DND-41 (cell line): Measurements from ENCODE around the gene TMEM186.

Source experiments
- ATAC-seq: fragments of 200-7000 bp; cut with Tn5 transposase; 3 replicates; pipeline ENCODE4 v1.9.1; 2021; ENCODE audit warnings: low read depth; ENCODE audit not compliant: insufficient read depth
- DNase-seq: peaks from one replicate; pipeline ENCODE4 v3.0.0-alpha.2; 2020
- H2AFZ ChIP-seq: 2 replicates; pipeline ENCODE4 v1.6.0; 2012; ENCODE audit warnings: low read depth, low read length
- H3K27ac ChIP-seq: 2 replicates; pipeline ENCODE4 v1.5.1; 2012; ENCODE audit warnings: low read length, inconsistent platforms
- H3K27me3 ChIP-seq: fragments of 200-600 bp; sonication (generic); 2 replicates; pipeline ENCODE4 v1.6.0; 2012; ENCODE audit warnings: low read length, mild to moderate bottlenecking, inconsistent platforms; ENCODE audit not compliant: insufficient read depth, poor library complexity
- H3K36me3 ChIP-seq: 2 replicates; pipeline ENCODE4 v1.5.1; 2012; ENCODE audit warnings: low read length, inconsistent platforms; ENCODE audit not compliant: insufficient read depth
- H3K4me1 ChIP-seq: 2 replicates; pipeline ENCODE4 v1.5.1; 2012; ENCODE audit warnings: mild to moderate bottlenecking, low read length; ENCODE audit not compliant: insufficient read depth
- H3K4me2 ChIP-seq: 2 replicates; pipeline ENCODE4 v1.6.0; 2012; ENCODE audit warnings: mild to moderate bottlenecking, moderate library complexity, low read length, inconsistent platforms; ENCODE audit not compliant: insufficient read depth
- H3K4me3 ChIP-seq, 2 experiments: fragments of 200-600 bp in 1 of 2; shearing (Covaris generic) in 1 of 2; 2 replicates each; pipeline ENCODE4 v1.5.1; 2012 to 2016; ENCODE audit warnings: inconsistent platforms in 2 of 2, low read length in 2 of 2, mild to moderate bottlenecking in 2 of 2, low read depth in 1 of 2, moderate library complexity in 1 of 2
- H3K79me2 ChIP-seq: 2 replicates; pipeline ENCODE4 v1.6.0; 2012; ENCODE audit warnings: low read length, inconsistent platforms; ENCODE audit not compliant: insufficient read depth
- H3K9ac ChIP-seq: 2 replicates; pipeline ENCODE4 v1.6.0; 2012; ENCODE audit warnings: low read depth, mild to moderate bottlenecking, inconsistent platforms, low read length, moderate library complexity
- H3K9me3 ChIP-seq: 2 replicates; pipeline ENCODE4 v1.5.1; 2012; ENCODE audit warnings: low read length, moderate library complexity, mild to moderate bottlenecking, inconsistent platforms; ENCODE audit not compliant: insufficient read depth, severe bottlenecking
- H4K20me1 ChIP-seq: 2 replicates; pipeline ENCODE4 v1.6.0; 2012; ENCODE audit warnings: low read length; ENCODE audit not compliant: insufficient read depth
- CTCF ChIP-seq: IDR thresholded peaks from 2 replicates; pipeline ENCODE4 v1.5.1; 2012; ENCODE audit warnings: borderline replicate concordance, low read length, moderate library complexity, mild to moderate bottlenecking; ENCODE audit not compliant: poor library complexity, severe bottlenecking; ENCODE audit errors: extremely low read depth
- EZH2 ChIP-seq: IDR thresholded peaks from 3 replicates; pipeline ENCODE4 v1.6.1; 2012; ENCODE audit warnings: borderline replicate concordance, low read depth, mild to moderate bottlenecking, moderate library complexity, low read length, inconsistent platforms; ENCODE audit not compliant: severe bottlenecking

Gene TMEM186

GRCh38 chr16:8782673-8783072 lies 14.8 kb downstream of the TMEM186 start:
- no peaks in the 10 kb centered on the region for H3K9me3 ChIP-seq
- no peaks in the 10 kb centered on the region for H3K27me3 ChIP-seq
- H3K27ac ChIP-seq = no peak overlapping the region
- DNase-seq (no peak), ATAC-seq (no peak)
- H3K36me3 ChIP-seq = no peaks in the 10 kb centered on the region
- no peaks in the 10 kb centered on the region for H4K20me1 ChIP-seq
- H3K4me3 ChIP-seq = no peak overlapping the region
- no peak overlapping the region for H3K4me2 ChIP-seq
- H3K4me1 ChIP-seq = no peaks in the 10 kb centered on the region
- TF ChIP-seq EZH2 (no peak), CTCF (no peak)
- no peak overlapping the region for H3K9ac ChIP-seq
- H2AFZ ChIP-seq = no peak overlapping the region
- H3K79me2 ChIP-seq = no peaks in the 10 kb centered on the region

DNA sequence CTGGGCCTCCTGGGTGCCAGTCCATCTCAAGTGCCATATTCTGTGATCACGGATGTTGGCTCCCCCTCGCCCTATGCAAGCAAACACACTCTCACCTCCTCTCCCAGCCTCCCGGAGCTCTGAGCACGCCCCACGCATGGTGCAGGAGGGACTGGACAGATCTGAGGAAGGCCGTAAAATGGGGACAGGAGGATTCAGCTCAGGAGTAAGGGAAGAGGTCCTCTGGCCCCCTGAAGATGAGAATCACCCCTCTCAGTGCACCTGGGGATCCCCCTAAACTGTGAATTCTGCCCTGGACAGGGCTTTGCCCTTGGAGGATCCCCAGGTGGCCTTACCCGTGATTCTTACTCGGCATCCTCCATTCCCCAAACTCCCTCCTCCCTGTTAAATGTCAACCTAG lies 15.6 kb downstream of the TMEM186 start:
- DNase-seq (no peak), ATAC-seq (no peak)
- Histone ChIP-seq H3K36me3 (no peaks in the 10 kb centered on the region), H3K27me3 (no peaks in the 10 kb centered on the region), H3K27ac (no peak overlapping the region), H4K20me1 (no peaks in the 10 kb centered on the region), H3K4me3 (no peak overlapping the region), H3K9ac (no peak overlapping the region), H3K4me2 (no peak overlapping the region), H3K9me3 (no peaks in the 10 kb centered on the region), H2AFZ (no peak overlapping the region), H3K4me1 (no peaks in the 10 kb centered on the region), H3K79me2 (no peaks in the 10 kb centered on the region)
- TF ChIP-seq CTCF (no peak), EZH2 (no peak)

DNA sequence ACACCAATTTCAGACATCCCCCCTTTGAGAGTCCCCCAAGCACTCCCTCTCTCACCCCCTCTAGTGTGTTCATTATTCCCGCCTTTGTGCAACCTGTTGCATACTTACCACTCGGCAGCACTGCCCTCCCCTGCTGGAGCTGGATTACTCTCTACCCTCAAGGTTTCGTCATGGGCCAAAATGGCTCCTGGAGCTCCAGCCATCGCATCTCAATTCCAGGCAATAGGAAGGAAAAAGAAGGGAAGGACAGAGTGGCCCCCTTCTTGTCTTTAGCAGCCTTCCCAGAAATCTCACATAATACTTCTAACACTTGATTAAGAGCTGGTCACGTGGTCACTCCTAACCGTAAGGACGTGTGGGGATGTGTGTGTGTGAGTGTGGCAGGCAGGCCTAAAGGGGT lies 20.2 kb downstream of the TMEM186 start:
- Histone ChIP-seq H3K4me1 (no peaks in the 10 kb centered on the region), H4K20me1 (no peaks in the 10 kb centered on the region), H3K4me2 (no peak overlapping the region), H2AFZ (no peak overlapping the region), H3K79me2 (no peaks in the 10 kb centered on the region), H3K36me3 (peaks cover 18% of the 10 kb centered on the region), H3K9ac (no peak overlapping the region), H3K4me3 (no peak overlapping the region), H3K9me3 (no peaks in the 10 kb centered on the region), H3K27me3 (no peaks in the 10 kb centered on the region), H3K27ac (no peak overlapping the region)
- DNase-seq (no peak), ATAC-seq (no peak)
- TF ChIP-seq CTCF (no peak), EZH2 (no peak)

- H3K9ac ChIP-seq = no peak overlapping the region
- no peaks in the 10 kb centered on the region for H3K4me1 ChIP-seq
- no peaks in the 10 kb centered on the region for H4K20me1 ChIP-seq
- H3K79me2 ChIP-seq = no peaks in the 10 kb centered on the region
- H3K4me3 ChIP-seq = no peak overlapping the region
- DNase-seq = no peak
- no peaks in the 10 kb centered on the region for H3K27me3 ChIP-seq
- no peak overlapping the region for H3K4me2 ChIP-seq
- no peak for TF ChIP-seq CTCF
- no peak for TF ChIP-seq EZH2
- no peak for ATAC-seq
- H2AFZ ChIP-seq = no peak overlapping the region
- peaks cover 19% of the 10 kb centered on the region for H3K36me3 ChIP-seq
- H3K9me3 ChIP-seq = no peaks in the 10 kb centered on the region
- no peak overlapping the region for H3K27ac ChIP-seq
Observed at GRCh38 chr16:8776129-8776584, 21.3 kb downstream of the TMEM186 start.
